Cerebellar nuclear complex (tissue), 1 donor: ENCODE data around the gene CDH18.
"Not testable (repeated sequence)": the region's sequence is repeated elsewhere in the genome, so short reads cannot be mapped to it uniquely, and the experiment has no call there.

Experiments used
- DNase-seq, 2 experiments: peaks; one replicate each; lab custom pipeline; 2025; lab: John Stamatoyannopoulos, UW

CDH18 gene

DNA sequence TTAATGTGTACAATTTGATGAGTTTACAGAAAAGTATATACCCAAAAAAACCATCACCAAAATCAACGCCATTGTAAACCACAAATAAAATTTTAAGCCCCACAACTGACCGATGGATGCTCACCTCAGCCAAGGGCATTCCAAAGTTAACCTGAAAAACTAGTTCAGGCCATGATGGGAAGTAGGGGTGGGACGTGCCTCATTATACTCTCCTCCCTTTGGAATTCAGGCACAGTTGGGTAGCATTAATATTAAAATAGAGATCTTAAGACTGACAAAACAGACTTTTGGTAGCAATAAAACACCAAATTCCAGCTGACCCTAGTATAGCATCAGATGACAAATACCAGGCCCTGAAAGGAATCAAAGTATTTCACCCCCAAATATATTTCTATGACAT is 129.0 kb downstream of the CDH18 start:
- no peak for DNase-seq

DNA sequence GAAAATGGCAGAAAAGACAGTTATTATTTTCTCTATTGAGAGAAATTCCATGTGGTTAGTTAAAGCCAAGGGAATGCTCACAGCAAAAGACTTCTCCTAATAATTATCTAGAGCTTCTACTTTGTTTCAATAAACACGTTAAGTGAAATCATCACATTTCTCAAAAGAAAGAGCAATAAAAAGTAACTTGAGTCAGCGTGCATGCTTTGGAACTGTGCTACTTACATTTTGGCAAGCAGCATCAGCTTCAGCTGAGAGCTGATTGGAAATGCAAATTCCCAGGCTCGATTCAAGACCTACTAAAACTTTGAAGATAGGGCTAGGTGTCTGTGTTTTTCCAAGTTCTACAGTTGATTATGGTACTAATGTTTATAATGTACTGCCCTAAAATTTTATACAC is 132.1 kb downstream of the CDH18 start:
- DNase-seq = no peak

GRCh38 chr5:19855453-19855852 is 132.5 kb downstream of the CDH18 start:
- peak; percentile 7 to 42 for DNase-seq

GRCh38 chr5:19855031-19855430 is 133.0 kb downstream of the CDH18 start:
- DNase-seq = no peak

- no peak for DNase-seq
These were observed 134.3 kb downstream of the CDH18 start for GRCh38 chr5:19853616-19854240.

DNA sequence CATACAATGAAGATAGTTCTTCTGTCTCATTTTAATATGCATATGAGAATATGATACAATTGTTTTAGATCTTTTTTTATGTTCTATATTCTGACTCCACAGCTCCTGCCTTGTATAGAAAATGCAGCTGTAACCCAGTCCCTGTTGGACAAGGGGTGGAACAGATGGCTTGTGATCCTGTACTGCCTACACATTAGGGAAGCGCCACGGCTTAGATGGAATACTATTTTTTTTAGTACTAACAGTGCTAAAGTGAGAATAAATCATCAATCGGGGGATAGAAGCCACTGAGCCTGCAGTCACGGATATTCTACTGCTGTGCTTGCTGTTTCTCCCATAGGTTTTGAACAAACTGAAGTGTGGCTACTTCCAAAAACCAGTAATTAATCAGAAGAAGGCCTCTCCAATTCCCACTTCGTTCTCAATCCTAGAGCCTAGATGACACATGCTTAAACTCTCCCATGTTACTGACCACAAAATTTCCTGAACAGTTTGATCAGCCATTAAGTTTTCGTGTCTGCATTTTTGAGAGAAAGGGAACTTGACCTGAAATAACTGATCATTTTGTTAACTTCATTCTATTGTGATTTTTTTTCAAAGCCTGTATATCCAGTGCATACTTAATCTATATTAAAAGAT is 150.3 kb downstream of the CDH18 start:
- DNase-seq = no peak

DNA sequence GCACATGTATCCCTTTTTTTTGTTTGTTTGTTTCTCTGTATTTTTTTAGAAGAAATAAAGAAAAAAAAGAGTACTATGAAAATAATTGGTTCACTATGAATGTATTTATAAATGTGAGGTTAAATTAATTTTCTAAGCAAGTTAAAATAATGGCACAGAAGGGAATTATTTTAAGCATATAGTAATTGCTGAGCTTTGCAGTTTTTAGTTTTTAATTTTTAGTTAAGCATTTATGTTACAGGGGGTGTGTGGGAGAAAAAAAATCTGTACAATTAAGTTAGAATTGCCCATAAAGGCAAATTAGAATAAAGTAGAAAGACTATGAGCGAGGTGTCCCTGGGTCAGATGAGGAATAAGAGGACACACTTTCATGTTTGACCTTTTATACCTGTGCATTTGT is 152.6 kb downstream of the CDH18 start:
- no peak for DNase-seq

DNA sequence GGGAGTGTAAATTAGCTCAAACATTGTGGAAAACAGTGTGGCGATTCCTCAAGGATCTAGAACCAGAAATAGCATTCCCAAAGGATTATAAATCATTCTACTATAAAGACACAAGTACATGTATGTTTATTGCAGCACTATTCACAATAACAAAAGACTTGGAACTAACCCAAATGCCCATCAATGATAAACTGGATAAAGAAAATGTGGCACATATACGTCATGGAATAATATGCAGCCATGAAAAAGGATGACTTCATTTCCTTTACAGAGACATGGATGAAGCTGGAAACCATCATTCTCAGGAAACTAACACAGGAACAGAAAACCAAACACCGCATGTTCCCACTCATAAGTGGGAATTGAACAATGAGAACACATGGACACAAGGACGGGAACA is 175.3 kb downstream of the CDH18 start:
- not testable (repeated sequence) for DNase-seq

DNA sequence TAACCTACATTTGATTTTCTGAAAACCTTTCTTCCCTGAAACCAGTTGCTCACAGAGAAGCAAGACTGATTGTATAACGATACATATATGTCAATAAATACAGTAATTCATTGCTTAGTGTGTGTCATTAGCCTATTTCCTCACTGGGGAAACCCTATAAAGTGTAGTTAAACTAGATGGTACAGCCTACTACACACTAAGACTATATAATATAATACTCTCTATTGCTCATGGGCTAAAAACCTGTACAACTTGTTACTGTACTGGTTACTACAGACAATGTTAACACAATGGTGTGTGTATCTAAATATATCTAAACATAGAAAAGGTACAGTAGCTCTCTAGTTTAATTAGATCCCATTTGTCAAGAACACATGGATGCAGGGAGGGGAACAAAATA is 181.2 kb downstream of the CDH18 start:
- no peak for DNase-seq

DNA sequence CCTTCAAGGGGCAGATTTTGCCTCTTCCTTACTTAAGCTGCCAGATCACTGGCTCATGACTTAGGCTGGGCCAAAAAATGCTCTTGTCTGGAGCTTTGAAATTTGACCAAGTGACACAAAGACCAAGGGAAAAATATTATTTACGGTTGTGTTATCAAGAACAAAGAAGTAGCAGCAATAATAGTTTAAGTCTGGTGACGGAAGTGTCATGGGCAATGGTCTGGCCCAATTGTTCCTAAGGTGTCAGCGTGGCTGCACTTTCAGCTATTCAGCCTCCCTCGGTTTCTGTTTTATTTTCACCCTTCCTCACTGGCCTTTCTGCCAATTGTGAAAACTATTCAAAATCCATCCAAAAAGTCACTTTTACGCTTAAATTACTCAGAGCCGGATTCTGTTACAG is 185.3 kb downstream of the CDH18 start:
- DNase-seq = no peak

DNA sequence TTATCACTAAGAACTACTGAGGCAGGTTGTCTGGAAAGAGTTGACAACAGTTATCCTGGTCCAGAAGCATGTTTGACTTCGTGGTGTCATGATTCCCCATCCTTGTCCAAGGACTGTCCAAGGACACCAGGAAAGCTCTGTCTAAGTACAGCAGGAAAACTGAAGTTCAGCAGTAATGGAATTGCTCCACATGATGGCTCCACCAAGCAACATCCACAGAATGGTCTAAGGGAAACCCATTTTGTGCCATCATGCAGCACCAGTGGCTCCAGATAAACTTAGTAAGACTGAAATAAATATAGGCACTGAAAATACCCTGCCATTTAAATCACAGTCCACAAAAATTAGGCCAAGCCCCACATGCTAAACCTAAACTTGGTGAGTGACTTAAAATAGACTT is 192.8 kb downstream of the CDH18 start:
- DNase-seq = no peak

GRCh38 chr5:19790829-19791466 is 197.1 kb downstream of the CDH18 start:
- DNase-seq = no peak

- DNase-seq = no peak
These were observed 205.4 kb downstream of the CDH18 start for GRCh38 chr5:19782566-19782965.

DNA sequence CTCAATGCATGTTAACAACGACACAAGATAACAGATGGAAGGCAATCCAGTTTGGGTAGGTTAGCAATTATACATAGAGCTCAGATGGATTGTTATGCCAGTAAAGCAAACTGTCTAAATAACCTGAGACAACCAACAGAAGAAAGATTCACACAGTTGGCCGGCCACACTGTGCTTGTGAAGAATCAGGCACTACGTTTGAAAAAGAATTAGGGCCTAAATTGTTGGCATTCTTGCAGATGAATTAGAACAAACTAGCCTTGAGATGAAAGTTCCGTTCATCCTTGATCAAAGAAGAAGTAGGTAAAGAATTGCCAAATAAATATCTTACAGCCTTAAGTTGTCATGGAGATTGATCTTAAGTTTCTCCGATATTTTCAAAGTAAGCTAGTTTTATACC is 210.6 kb downstream of the CDH18 start:
- DNase-seq = no peak

GRCh38 chr5:19776886-19777285 is 211.1 kb downstream of the CDH18 start:
- not testable (repeated sequence) for DNase-seq

- DNase-seq = no peak
These were observed 216.7 kb downstream of the CDH18 start for GRCh38 chr5:19771174-19771835.

GRCh38 chr5:19770396-19770795 is 217.6 kb downstream of the CDH18 start:
- no peak for DNase-seq

DNA sequence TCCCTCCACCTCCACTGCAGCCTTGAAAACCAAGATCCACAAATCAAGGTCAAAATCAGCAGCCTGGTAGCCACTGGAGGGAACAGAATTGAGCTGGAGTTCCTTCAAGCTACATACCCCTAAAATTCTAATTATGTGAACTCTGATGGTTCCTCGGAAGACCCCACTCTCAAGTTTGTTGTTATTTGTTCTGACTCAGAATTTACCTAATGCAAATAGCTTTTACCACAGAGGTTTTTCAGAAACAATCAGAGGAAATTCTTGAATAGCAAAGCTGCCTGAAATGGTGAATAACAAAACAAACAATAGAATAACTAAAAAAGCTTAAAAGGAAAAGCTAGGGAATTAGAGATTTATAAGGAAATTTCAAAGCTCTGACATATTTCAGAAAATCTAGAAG is 220.0 kb downstream of the CDH18 start:
- DNase-seq = no peak

DNA sequence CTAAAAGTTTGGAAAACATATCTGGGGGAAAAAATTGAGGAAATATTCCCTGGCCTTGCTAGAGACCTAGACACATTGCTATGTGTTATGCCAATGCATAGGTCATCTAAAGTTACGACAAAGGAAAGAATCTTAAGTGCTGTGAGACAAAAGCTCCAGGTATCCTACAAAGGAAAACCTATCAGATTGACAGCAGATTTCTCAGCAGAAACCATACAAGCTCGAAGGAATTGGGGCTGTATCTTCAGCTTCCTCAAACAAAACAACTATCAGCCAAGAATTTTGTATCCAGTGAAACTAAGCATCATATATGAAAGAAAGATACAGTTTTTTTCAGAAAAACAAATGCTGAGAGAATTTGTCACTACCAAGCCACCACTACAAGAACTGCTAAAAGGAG is 234.4 kb downstream of the CDH18 start:
- no peak for DNase-seq

DNA sequence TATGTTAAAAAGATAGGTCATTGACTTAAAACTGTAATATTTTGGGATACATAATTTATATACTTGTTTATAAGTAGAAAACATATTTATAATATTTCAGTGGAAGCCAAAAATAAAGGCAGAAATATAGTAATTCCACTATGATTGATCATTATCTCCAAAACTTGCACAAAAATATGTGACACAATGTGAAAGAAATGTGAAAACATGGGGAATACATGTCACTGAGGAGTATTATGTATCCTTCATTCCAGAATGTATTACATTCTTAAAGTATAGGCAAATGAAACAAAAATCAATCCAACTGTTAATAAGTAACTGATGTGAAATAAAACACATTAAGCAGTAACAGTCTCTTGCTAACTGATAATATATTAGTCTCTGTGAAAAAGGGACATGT is 236.7 kb downstream of the CDH18 start:
- DNase-seq = no peak

GRCh38 chr5:19745247-19745646 is 242.8 kb downstream of the CDH18 start:
- no peak for DNase-seq

DNA sequence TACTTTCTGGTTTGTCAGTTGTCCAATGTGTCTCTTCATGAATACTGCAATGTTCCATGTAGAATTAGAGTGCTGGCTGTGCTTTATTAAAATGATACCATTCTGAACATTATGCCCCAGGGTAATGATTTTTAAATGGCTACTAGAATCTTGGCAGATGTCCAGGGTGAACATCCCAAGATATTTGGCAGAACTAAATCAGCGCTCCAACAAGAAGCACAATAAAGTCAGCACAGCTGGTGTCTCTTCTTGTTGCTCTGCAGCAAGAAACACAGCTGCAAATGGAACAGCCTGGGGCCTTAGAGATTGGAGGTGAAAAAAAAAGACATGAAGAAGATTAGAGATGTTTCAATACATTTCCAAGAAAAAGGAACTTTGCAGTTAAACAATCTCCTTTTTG is 248.3 kb downstream of the CDH18 start:
- no peak for DNase-seq

GRCh38 chr5:19734776-19735175 is 253.2 kb downstream of the CDH18 start:
- no peak for DNase-seq
